Esophagus muscularis mucosa (tissue), 4 donors: ENCODE data around the gene OR6C2. TPM values are rescaled to one million over a fixed set of nuclear protein-coding genes. Genes with fewer than 3 reads are reported as not detected.

Experiments used
- DNase-seq: peaks from one replicate; pipeline ENCODE4 v3.0.0-alpha.2; 2017; ENCODE audit errors: extremely low spot score
- H3K27ac ChIP-seq, 4 donors: fragments of 200-600 bp; sonication (generic); replicated peaks in 1 of 4; 1 replicate in 3 of 4; 2 replicates in 1 of 4; pipeline ENCODE4 v1.5.1; 2016 to 2019; ENCODE audit warnings: mild to moderate bottlenecking in 1 of 4
- H3K27me3 ChIP-seq, 4 donors: fragments of 200-600 bp; sonication (generic); one replicate each; pipeline versions ENCODE4 v1.5.1 to v1.6.0; 2016 to 2019
- H3K36me3 ChIP-seq, 4 donors: fragments of 200-600 bp; sonication (generic); one replicate each; pipeline ENCODE4 v1.5.1; 2016 to 2019
- H3K4me1 ChIP-seq, 4 donors: fragments of 200-600 bp; sonication (generic); one replicate each; pipeline ENCODE4 v1.5.1; 2016 to 2019
- H3K4me3 ChIP-seq, 4 donors: fragments of 200-600 bp; sonication (generic); 1 replicate in 2 of 4; 2 replicates in 2 of 4; pipeline ENCODE4 v1.5.1; 2016 to 2019; ENCODE audit warnings: mild to moderate bottlenecking in 4 of 4, moderate library complexity in 1 of 4
- H3K9me3 ChIP-seq, 4 donors: fragments of 200-600 bp; sonication (generic); 1 replicate in 3 of 4; 2 replicates in 1 of 4; pipeline ENCODE4 v1.5.1; 2016 to 2019
- EP300 ChIP-seq: sonication (generic); formaldehyde crosslinking; IDR thresholded peaks from one replicate; pipeline ENCODE4 v1.6.1; 2017; ENCODE audit warnings: antibody characterized with exemption
- POLR2A ChIP-seq: fragments of 450-650 bp; IDR thresholded peaks from one replicate; pipeline ENCODE4 v1.6.1; 2017; ENCODE audit warnings: antibody characterized with exemption, moderate library complexity, mild to moderate bottlenecking, low read depth
- POLR2AphosphoS5 ChIP-seq, 2 donors: sonication (generic); formaldehyde crosslinking; IDR thresholded peaks; one replicate each; pipeline ENCODE4 v1.6.1; 2017; ENCODE audit warnings: antibody characterized with exemption in 2 of 2
- WGBS: methylation state at CpG from one replicate; pipeline ENCODE4 v1.1.5; 2018; 5-methylcytosine and 5-hydroxymethylcytosine counted together
- intact Hi-C: fragments of 100-400 bp; cut with DNase I; formaldehyde crosslinking; loops from one replicate; pipeline ENCODE4 v1.15.1; 2023
- total RNA-seq, 4 donors: library from RNA; depleted of rRNA; stranded (reverse); fragments of >200 nt; gene quantifications; one replicate each; pipeline versions ENCODE4 v1.1.0 to v1.2.1, GENCODE V29; 2016
- TF ChIP-seq, protein P1 (sequence below), 3 experiments: fragments of 200-600 bp in 2 of 3; fragments of 450-650 bp in 1 of 3; sonication (generic) in 2 of 3; IDR thresholded peaks; one replicate each; pipeline ENCODE4 v1.5.1; 2017 to 2019; ENCODE audit warnings: antibody characterized with exemption in 3 of 3, mild to moderate bottlenecking in 2 of 3, moderate library complexity in 1 of 3

Gene OR6C2
- total RNA-seq, 4 donors from 2014 or later = not detected

DNA sequence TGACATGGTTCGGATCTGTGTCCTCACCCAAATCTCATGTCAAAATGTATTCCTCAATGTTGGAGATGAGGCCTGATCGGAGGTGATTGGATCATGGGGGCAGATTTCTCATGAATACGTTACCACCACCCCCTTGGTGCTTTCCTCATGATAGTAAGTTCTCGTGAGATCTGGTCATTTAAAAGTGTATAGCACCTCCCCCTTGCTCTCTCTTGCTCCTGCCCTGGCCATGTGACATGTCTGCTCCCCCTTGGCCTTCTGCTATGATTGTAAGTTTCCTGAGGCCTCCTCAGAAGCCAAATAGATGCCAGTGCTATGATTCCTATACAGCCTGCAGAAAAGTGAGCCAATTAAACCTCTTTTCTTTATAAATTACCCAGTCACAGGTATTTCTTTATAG is 55.4 kb downstream of the OR6C2 start:
- no peak for DNase-seq
- H3K4me1 ChIP-seq = no peaks in the 10 kb centered on the region

DNA sequence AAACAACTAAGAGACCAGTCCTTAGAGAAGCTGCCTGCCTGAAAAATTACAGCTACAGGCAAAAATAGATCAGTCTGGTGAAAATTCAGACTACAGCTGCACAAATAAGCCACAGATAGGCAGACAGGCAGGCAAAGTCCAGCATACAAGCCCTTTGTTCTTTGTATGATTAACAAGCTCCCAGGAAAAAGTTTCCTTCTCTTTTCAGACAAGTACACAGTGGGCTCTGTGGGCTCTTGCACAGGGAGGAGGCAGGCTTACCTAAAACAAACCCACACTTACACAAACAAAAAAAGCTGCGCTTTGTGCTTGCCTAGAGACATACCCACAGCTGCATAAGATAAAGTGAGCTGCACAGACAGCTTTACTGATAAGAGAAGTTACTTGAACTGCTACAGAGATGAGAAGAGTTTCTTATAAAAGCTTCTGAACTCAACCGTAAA is 56.0 kb downstream of the OR6C2 start:
- H3K4me3 ChIP-seq = no peak overlapping the region
- TF ChIP-seq EP300 (no peak), POLR2A (no peak), POLR2AphosphoS5 (IDR thresholded peaks at IDR 0.05) (no peak)
- TF ChIP-seq, protein P1, sequence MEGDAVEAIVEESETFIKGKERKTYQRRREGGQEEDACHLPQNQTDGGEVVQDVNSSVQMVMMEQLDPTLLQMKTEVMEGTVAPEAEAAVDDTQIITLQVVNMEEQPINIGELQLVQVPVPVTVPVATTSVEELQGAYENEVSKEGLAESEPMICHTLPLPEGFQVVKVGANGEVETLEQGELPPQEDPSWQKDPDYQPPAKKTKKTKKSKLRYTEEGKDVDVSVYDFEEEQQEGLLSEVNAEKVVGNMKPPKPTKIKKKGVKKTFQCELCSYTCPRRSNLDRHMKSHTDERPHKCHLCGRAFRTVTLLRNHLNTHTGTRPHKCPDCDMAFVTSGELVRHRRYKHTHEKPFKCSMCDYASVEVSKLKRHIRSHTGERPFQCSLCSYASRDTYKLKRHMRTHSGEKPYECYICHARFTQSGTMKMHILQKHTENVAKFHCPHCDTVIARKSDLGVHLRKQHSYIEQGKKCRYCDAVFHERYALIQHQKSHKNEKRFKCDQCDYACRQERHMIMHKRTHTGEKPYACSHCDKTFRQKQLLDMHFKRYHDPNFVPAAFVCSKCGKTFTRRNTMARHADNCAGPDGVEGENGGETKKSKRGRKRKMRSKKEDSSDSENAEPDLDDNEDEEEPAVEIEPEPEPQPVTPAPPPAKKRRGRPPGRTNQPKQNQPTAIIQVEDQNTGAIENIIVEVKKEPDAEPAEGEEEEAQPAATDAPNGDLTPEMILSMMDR (IDR thresholded peaks at IDR 0.05) = no peak
- H3K27me3 ChIP-seq = no peaks in the 10 kb centered on the region
- WGBS = 17% methylated on average over 2 of the region's 2 CpGs
- H3K9me3 ChIP-seq = no peaks in the 10 kb centered on the region
- intact Hi-C loops = no loop called here
- no peak for DNase-seq
- no peaks in the 10 kb centered on the region for H3K4me1 ChIP-seq
- no peak overlapping the region for H3K27ac ChIP-seq
- no peaks in the 10 kb centered on the region for H3K36me3 ChIP-seq

More for the DNA sequence above, 55.4 kb downstream of the OR6C2 start:
- TF ChIP-seq, protein P1 (IDR thresholded peaks at IDR 0.05) = no peak
- TF ChIP-seq EP300 (no peak), POLR2AphosphoS5 (IDR thresholded peaks at IDR 0.05) (no peak), POLR2A (no peak)
- Histone ChIP-seq H3K27me3 (no peaks in the 10 kb centered on the region), H3K36me3 (no peaks in the 10 kb centered on the region), H3K9me3 (no peaks in the 10 kb centered on the region), H3K27ac (no peak overlapping the region), H3K4me3 (no peak overlapping the region)
- intact Hi-C loops = no loop called here
- 72% methylated on average over 4 of the region's 4 CpGs for WGBS

DNA sequence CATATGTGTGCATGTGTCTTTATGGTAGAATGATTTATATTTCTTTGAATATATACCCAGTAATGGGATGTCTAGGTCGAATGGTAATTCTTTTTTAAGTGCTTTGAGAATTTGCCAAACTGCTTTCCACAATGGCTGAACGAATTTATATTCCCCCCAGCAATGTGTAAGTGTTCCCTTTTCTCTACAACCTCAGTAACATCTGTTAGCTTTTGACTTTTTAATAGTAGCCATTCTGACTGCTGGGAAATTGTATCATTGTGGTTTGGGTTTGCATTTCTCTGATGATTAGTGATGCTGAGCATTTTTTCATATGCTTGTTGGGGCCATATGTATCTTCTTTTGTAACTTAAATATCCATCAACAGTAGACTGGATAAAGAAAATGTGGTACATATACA is 57.7 kb downstream of the OR6C2 start:
- intact Hi-C loops = no loop called here
- no peaks in the 10 kb centered on the region for H3K36me3 ChIP-seq

More for the DNA sequence above, 57.7 kb downstream of the OR6C2 start:
- no peak for TF ChIP-seq POLR2A
- DNase-seq = no peak
- no peak overlapping the region for H3K4me3 ChIP-seq
- no peaks in the 10 kb centered on the region for H3K4me1 ChIP-seq
- no peaks in the 10 kb centered on the region for H3K9me3 ChIP-seq
- H3K27me3 ChIP-seq = no peaks in the 10 kb centered on the region
- 31% methylated on average over 2 of the region's 2 CpGs for WGBS
- H3K27ac ChIP-seq = no peak overlapping the region

Other genes starting within 250 kb of the OR6C2 start
- not detected for gene OR10A7, start 223.1 kb upstream of the OR6C2 start, total RNA-seq
- not detected for gene OR6C74, start 199.5 kb upstream of the OR6C2 start, total RNA-seq
- gene OR6C6, start 147.5 kb upstream of the OR6C2 start, total RNA-seq = not detected
- gene OR6C1, start 129.7 kb upstream of the OR6C2 start, total RNA-seq = not detected
- gene OR6C3, start 113.3 kb upstream of the OR6C2 start, total RNA-seq = not detected
- gene OR6C75, start 81.1 kb upstream of the OR6C2 start, total RNA-seq = not detected
- not detected for gene OR6C65, start 43.5 kb upstream of the OR6C2 start, total RNA-seq
- not detected for gene OR6C76, start 17.8 kb upstream of the OR6C2 start, total RNA-seq
- not detected for gene OR6C70, start 26.1 kb downstream of the OR6C2 start, total RNA-seq
- not detected for gene OR6C68, start 48.3 kb downstream of the OR6C2 start, total RNA-seq
- gene OR6C4, start 105.5 kb downstream of the OR6C2 start, total RNA-seq = not detected
- gene OR2AP1, start 128.4 kb downstream of the OR6C2 start, total RNA-seq = not detected
- not detected for gene OR10P1, start 192.8 kb downstream of the OR6C2 start, total RNA-seq